Right renal pelvis (tissue), 4 donors: ENCODE data around the gene NTNG1. TPM values are rescaled to one million over a fixed set of nuclear protein-coding genes. Genes with fewer than 3 reads are reported as not detected.
"Not testable (repeated sequence)": the region's sequence is repeated elsewhere in the genome, so short reads cannot be mapped to it uniquely, and the experiment has no call there.

Experiments
- DNase-seq, 4 donors: peaks; one replicate each; pipeline ENCODE4 v3.0.0-alpha.2; 2013; ENCODE audit warnings: low read depth in 4 of 4, low spot score in 3 of 4, missing footprints in 1 of 4
- polyA plus RNA-seq, 4 donors: library from polyadenylated mRNA; unstranded; fragments of 120-200 nt; gene quantifications; one replicate each; pipeline ENCODE4 v1.2.1, GENCODE V29; 2013; ENCODE audit not compliant: insufficient read length in 4 of 4

NTNG1 gene
- polyA plus RNA-seq, 4 donors, result 31.0 to 45.1 (median 36.1) TPM

- peak in 2 of 4 donors; percentile 23 to 49 for DNase-seq
Observed at GRCh38 chr1:107142140-107142542, 1.3 kb downstream of the NTNG1 start.

GRCh38 chr1:107142666-107143065 is 1.8 kb downstream of the NTNG1 start:
- DNase-seq, result no peak

- DNase-seq, result no peak
Observed at GRCh38 chr1:107145637-107146036, 4.8 kb downstream of the NTNG1 start.

GRCh38 chr1:107147843-107148242 is 7.0 kb downstream of the NTNG1 start:
- DNase-seq, result no peak

GRCh38 chr1:107149946-107150345 is 9.1 kb downstream of the NTNG1 start:
- no peak for DNase-seq

GRCh38 chr1:107151295-107151694 is 10.5 kb downstream of the NTNG1 start:
- DNase-seq, result no peak

- DNase-seq, result no peak
Observed at GRCh38 chr1:107152395-107152794, 11.6 kb downstream of the NTNG1 start.

- no peak for DNase-seq
Observed at GRCh38 chr1:107153014-107153413, 12.2 kb downstream of the NTNG1 start.

GRCh38 chr1:107158496-107158895 is 17.7 kb downstream of the NTNG1 start:
- DNase-seq, result no peak

- no peak for DNase-seq
Observed at GRCh38 chr1:107158991-107159390, 18.2 kb downstream of the NTNG1 start.

- DNase-seq, result no peak
Observed at GRCh38 chr1:107162745-107163144, 21.9 kb downstream of the NTNG1 start.

GRCh38 chr1:107164901-107165300 is 24.1 kb downstream of the NTNG1 start:
- not testable (repeated sequence) for DNase-seq

GRCh38 chr1:107169615-107170014 is 28.8 kb downstream of the NTNG1 start:
- no peak for DNase-seq

GRCh38 chr1:107171333-107171732 is 30.5 kb downstream of the NTNG1 start:
- DNase-seq, result no peak

GRCh38 chr1:107172450-107173170 is 31.8 kb downstream of the NTNG1 start:
- DNase-seq, result no peak

GRCh38 chr1:107175102-107175909 is 34.5 kb downstream of the NTNG1 start:
- no peak for DNase-seq

- DNase-seq, result no peak
Observed at GRCh38 chr1:107181253-107181969, 40.6 kb downstream of the NTNG1 start.

- no peak for DNase-seq
Observed at GRCh38 chr1:107183011-107183410, 42.2 kb downstream of the NTNG1 start.

GRCh38 chr1:107184888-107185287 is 44.0 kb downstream of the NTNG1 start:
- DNase-seq, result no peak

- no peak for DNase-seq
Observed at GRCh38 chr1:107187399-107187798, 46.6 kb downstream of the NTNG1 start.

GRCh38 chr1:107188160-107188559 is 47.3 kb downstream of the NTNG1 start:
- DNase-seq, result no peak
